ENCODE measurements around the gene SUPT3H. TPM values are rescaled to one million over a fixed set of nuclear protein-coding genes. Genes with fewer than 3 reads are reported as not detected.

The SUPT3H gene
- total and polyA plus RNA-seq, 2 of the 13 experiments (the other 11 are each of a cell fraction or from before 2014, with no cell fraction given) = 11.9 to 36.1 TPM

- TF ChIP-seq ZNF816 (CRISPR knock-in tag; IDR thresholded peaks at IDR 0.05; ENCODE audit: borderline replicate concordance) (no peak), ZFAT (CRISPR knock-in tag; conservative IDR thresholded peaks at IDR 0.05) (no peak), JDP2 (CRISPR knock-in tag; IDR thresholded peaks at IDR 0.05; ENCODE audit: borderline replicate concordance) (no peak), ZNF766 (CRISPR knock-in tag; IDR thresholded peaks at IDR 0.05; ENCODE audit: borderline replicate concordance) (peak; percentile 82; the same call in 1 of the 2 replicates), TFDP2 (CRISPR knock-in tag; IDR thresholded peaks at IDR 0.05) (peak; percentile 78), MXD3 (CRISPR knock-in tag; IDR thresholded peaks at IDR 0.05) (peak; percentile 59), ERF (CRISPR knock-in tag; IDR thresholded peaks at IDR 0.05) (peak; percentile 90), ZNF44 (CRISPR knock-in tag; IDR thresholded peaks at IDR 0.05) (no peak), TCF12 (IDR thresholded peaks at IDR 0.05) (no peak), TCF12 (CRISPR knock-in tag; IDR thresholded peaks at IDR 0.05) (no peak; the same call in 1 of the 2 replicates), ZMAT5 (CRISPR knock-in tag; IDR thresholded peaks at IDR 0.05; ENCODE audit: borderline replicate concordance, low read depth) (no peak), ZNF17 (CRISPR knock-in tag; IDR thresholded peaks at IDR 0.05) (no peak), HNF1A (IDR thresholded peaks at IDR 0.05; ENCODE audit: low read depth) (no peak), HNF1A (CRISPR knock-in tag; IDR thresholded peaks at IDR 0.05; ENCODE audit: borderline replicate concordance) (peak; percentile 78; the same call in 1 of the 2 replicates), ZNF496 (CRISPR knock-in tag; IDR thresholded peaks at IDR 0.05; ENCODE audit: insufficient replicate concordance) (no peak), ZNF292 (CRISPR knock-in tag; IDR thresholded peaks at IDR 0.05; ENCODE audit: borderline replicate concordance, low read depth) (peak; percentile 59), ZNF709 (CRISPR knock-in tag; IDR thresholded peaks at IDR 0.05) (peak; percentile 90), E2F2 (CRISPR knock-in tag; IDR thresholded peaks at IDR 0.05; ENCODE audit: borderline replicate concordance) (peak; percentile 45; the same call in 1 of the 2 replicates), ZNF205 (CRISPR knock-in tag; IDR thresholded peaks at IDR 0.05) (peak; percentile 71; the same call in 1 of the 2 replicates), ZNF350 (CRISPR knock-in tag; IDR thresholded peaks at IDR 0.05; ENCODE audit: borderline replicate concordance, low read depth) (peak; percentile 94), DBP (CRISPR knock-in tag; IDR thresholded peaks at IDR 0.05; ENCODE audit: not compliant biosample characterization) (peak; percentile 39)
Measured at GRCh38 chr6:45377554-45378333, at the start of gene SUPT3H (continued).

Measured in HepG2 (cell line).